ENCODE data around the gene IRX2. TPM values are rescaled to one million over a fixed set of nuclear protein-coding genes. Genes with fewer than 3 reads are reported as not detected.

IRX2 gene
- total RNA-seq, 1 experiment from 2014 or later: 0.10 TPM

- no peak overlapping the region for H3K4me3 ChIP-seq (ENCODE audit: low read depth in 2 of 2, low read length in 2 of 2)
- TF ChIP-seq, protein P1, sequence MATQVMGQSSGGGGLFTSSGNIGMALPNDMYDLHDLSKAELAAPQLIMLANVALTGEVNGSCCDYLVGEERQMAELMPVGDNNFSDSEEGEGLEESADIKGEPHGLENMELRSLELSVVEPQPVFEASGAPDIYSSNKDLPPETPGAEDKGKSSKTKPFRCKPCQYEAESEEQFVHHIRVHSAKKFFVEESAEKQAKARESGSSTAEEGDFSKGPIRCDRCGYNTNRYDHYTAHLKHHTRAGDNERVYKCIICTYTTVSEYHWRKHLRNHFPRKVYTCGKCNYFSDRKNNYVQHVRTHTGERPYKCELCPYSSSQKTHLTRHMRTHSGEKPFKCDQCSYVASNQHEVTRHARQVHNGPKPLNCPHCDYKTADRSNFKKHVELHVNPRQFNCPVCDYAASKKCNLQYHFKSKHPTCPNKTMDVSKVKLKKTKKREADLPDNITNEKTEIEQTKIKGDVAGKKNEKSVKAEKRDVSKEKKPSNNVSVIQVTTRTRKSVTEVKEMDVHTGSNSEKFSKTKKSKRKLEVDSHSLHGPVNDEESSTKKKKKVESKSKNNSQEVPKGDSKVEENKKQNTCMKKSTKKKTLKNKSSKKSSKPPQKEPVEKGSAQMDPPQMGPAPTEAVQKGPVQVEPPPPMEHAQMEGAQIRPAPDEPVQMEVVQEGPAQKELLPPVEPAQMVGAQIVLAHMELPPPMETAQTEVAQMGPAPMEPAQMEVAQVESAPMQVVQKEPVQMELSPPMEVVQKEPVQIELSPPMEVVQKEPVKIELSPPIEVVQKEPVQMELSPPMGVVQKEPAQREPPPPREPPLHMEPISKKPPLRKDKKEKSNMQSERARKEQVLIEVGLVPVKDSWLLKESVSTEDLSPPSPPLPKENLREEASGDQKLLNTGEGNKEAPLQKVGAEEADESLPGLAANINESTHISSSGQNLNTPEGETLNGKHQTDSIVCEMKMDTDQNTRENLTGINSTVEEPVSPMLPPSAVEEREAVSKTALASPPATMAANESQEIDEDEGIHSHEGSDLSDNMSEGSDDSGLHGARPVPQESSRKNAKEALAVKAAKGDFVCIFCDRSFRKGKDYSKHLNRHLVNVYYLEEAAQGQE (IDR thresholded peaks at IDR 0.05; ENCODE audit: insufficient read depth in 1 of 2, low read depth in 2 of 2, low read length in 1 of 2): no peak
- no peak for TF ChIP-seq TCF7L2 (IDR thresholded peaks at IDR 0.05; ENCODE audit: low read depth, low read length)
- no peak for TF ChIP-seq POLR2AphosphoS5 (IDR thresholded peaks at IDR 0.05; ENCODE audit: low read depth, low read length)
- no peak for TF ChIP-seq SIN3A (IDR thresholded peaks at IDR 0.05; ENCODE audit: borderline replicate concordance, insufficient read depth, low read depth, low read length)
- no peaks in the 10 kb centered on the region for H3K36me3 ChIP-seq (ENCODE audit: control insufficient read depth, insufficient read depth, low read length)
- H3K27me3 ChIP-seq (ENCODE audit: control insufficient read depth, insufficient read depth, low read length): no peaks in the 10 kb centered on the region
- no peaks in the 10 kb centered on the region for H3K4me1 ChIP-seq (ENCODE audit: control insufficient read depth, insufficient read depth, low read length)
- ChIA-PET POLR2A (no interaction called here), CTCF (no interaction called here)
- intact Hi-C loops (cut with micrococcal nuclease; ENCODE audit: unreplicated experiment) (no loop called here), in situ Hi-C loops (cut with HindIII; ENCODE audit: low pct_unique_long_range_greater_than_20kb, low sequenced_read_pairs) (no loop called here)
- no TSS peak for BruUV-seq (replicated peaks)
- no peak for DNase-seq (ENCODE audit: low read depth, low spot score)
- no peak overlapping the region for H3K27ac ChIP-seq (ENCODE audit: low read length)
- H3K9me3 ChIP-seq (ENCODE audit: control insufficient read depth, insufficient read depth, low read depth, low read length): no peaks in the 10 kb centered on the region
- no peak for ATAC-seq
Observed at GRCh38 chr5:2755076-2755680, 3.7 kb upstream of the IRX2 start.

DNA sequence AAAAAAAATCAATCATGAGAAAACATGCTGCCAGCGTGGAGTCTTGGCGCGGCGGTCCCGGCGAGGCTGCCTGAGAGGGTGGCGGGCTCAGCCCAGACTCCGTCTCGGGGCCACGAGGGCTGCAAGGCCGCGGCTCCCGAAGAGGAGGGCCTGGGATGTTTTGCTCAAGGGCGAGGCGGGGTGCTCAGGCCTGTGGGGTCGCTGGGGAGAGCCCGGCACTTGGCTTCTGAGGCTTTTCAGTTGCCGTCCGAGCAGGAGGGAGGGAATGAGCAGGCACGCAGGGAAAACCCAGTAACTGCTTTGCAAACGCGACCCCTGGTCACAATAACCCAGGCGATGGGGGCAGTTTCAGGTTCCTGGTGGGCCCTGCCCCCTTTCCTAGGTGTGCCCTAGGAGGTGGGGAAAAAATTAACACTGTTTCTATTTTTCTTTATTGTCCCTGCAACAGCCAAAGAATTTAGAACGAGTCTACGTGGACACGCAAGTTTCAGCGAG is 3.2 kb upstream of the IRX2 start:
- no peaks in the 10 kb centered on the region for H3K36me3 ChIP-seq (ENCODE audit: control insufficient read depth, insufficient read depth, low read length)
- no TSS peak for BruUV-seq (replicated peaks)
- no peaks in the 10 kb centered on the region for H3K4me1 ChIP-seq (ENCODE audit: control insufficient read depth, insufficient read depth, low read length)
- no peaks in the 10 kb centered on the region for H3K27me3 ChIP-seq (ENCODE audit: control insufficient read depth, insufficient read depth, low read length)
- ATAC-seq (no peak), DNase-seq (ENCODE audit: low read depth, low spot score) (no peak)
- TF ChIP-seq SIN3A (IDR thresholded peaks at IDR 0.05; ENCODE audit: borderline replicate concordance, insufficient read depth, low read depth, low read length) (no peak), POLR2AphosphoS5 (IDR thresholded peaks at IDR 0.05; ENCODE audit: low read depth, low read length) (no peak), TCF7L2 (IDR thresholded peaks at IDR 0.05; ENCODE audit: low read depth, low read length) (no peak), CTCF (IDR thresholded peaks at IDR 0.05) (no peak)
- TF ChIP-seq, protein P1 (IDR thresholded peaks at IDR 0.05; ENCODE audit: insufficient read depth in 1 of 2, low read depth in 2 of 2, low read length in 1 of 2): no peak
- no peak overlapping the region for H3K4me3 ChIP-seq (ENCODE audit: low read depth in 2 of 2, low read length in 2 of 2)
- intact Hi-C loops (cut with micrococcal nuclease; ENCODE audit: unreplicated experiment): no loop called here
- in situ Hi-C loops (cut with HindIII; ENCODE audit: low pct_unique_long_range_greater_than_20kb, low sequenced_read_pairs): no loop called here
- CTCF ChIA-PET: no interaction called here
- no peak overlapping the region for H3K27ac ChIP-seq (ENCODE audit: low read length)
- H3K9me3 ChIP-seq (ENCODE audit: control insufficient read depth, insufficient read depth, low read depth, low read length): no peaks in the 10 kb centered on the region
- POLR2A ChIA-PET: interaction anchor here (0.6 kb wide), 1 partner anchor 45 kb away, joined by 4 read pairs; no protein-coding TSS in a partner anchor
